CD14-positive monocyte (primary cell): Measurements from ENCODE around the gene DRC3. TPM values are rescaled to one million over a fixed set of nuclear protein-coding genes. Genes with fewer than 3 reads are reported as not detected.
A peak's percentile ranks its signal among the peaks of the same experiment; 100 is the strongest.

Experiments
- DNase-seq, 3 donors: peaks; one replicate each; pipeline ENCODE4 v3.0.0-alpha.2; 2011 to 2022
- H2AFZ ChIP-seq: 2 replicates; pipeline ENCODE4 v1.6.0; 2012; ENCODE audit warnings: mild to moderate bottlenecking, low read depth, low read length, inconsistent platforms; ENCODE audit not compliant: insufficient read depth, poor library complexity, severe bottlenecking
- H3K27ac ChIP-seq, 2 donors: 1 replicate in 1 of 2; 2 replicates in 1 of 2; pipeline ENCODE4 v1.5.1; 2012 to 2013; ENCODE audit warnings: low read length in 2 of 2, control low read depth in 1 of 2, inconsistent platforms in 1 of 2, low read depth in 1 of 2, mild to moderate bottlenecking in 1 of 2
- H3K27me3 ChIP-seq, 2 donors: one replicate each; pipeline versions ENCODE4 v1.6.0 to v1.6.1; 2011 to 2013; ENCODE audit warnings: low read length in 2 of 2; ENCODE audit not compliant: control insufficient read depth in 2 of 2, insufficient read depth in 2 of 2
- H3K36me3 ChIP-seq, 2 donors: replicated peaks in 1 of 2; 1 replicate in 1 of 2; 2 replicates in 1 of 2; pipeline versions ENCODE4 v1.5.1 to v1.6.1; 2012 to 2013; ENCODE audit warnings: low read length in 2 of 2, control low read depth in 1 of 2, inconsistent platforms in 1 of 2, mild to moderate bottlenecking in 1 of 2; ENCODE audit not compliant: insufficient read depth in 2 of 2, control insufficient read depth in 1 of 2
- H3K4me1 ChIP-seq, 2 donors: 1 replicate in 1 of 2; 2 replicates in 1 of 2; pipeline versions ENCODE4 v1.5.1 to v1.6.1; 2012 to 2013; ENCODE audit warnings: low read length in 2 of 2, control low read depth in 1 of 2, inconsistent platforms in 1 of 2, mild to moderate bottlenecking in 1 of 2, moderate library complexity in 1 of 2; ENCODE audit not compliant: insufficient read depth in 2 of 2, control insufficient read depth in 1 of 2
- H3K4me2 ChIP-seq: replicated peaks from 2 replicates; pipeline ENCODE3; 2012; ENCODE audit warnings: low read length, moderate library complexity, mild to moderate bottlenecking; ENCODE audit not compliant: poor library complexity, severe bottlenecking; ENCODE audit errors: extremely low read depth
- H3K4me3 ChIP-seq, 3 experiments: fragments of 200-600 bp in 1 of 3; sonication (generic) in 1 of 3; replicated peaks in 1 of 3; 1 replicate in 2 of 3; 2 replicates in 1 of 3; pipeline ENCODE4 v1.5.1; 2011 to 2013; ENCODE audit warnings: low read length in 3 of 3, mild to moderate bottlenecking in 3 of 3, control low read depth in 2 of 3, low read depth in 2 of 3, inconsistent platforms in 1 of 3, moderate library complexity in 1 of 3
- H3K79me2 ChIP-seq: 2 replicates; pipeline ENCODE4 v1.6.0; 2012; ENCODE audit warnings: mild to moderate bottlenecking, control low read depth, inconsistent platforms, low read length, moderate library complexity; ENCODE audit not compliant: insufficient read depth
- H3K9ac ChIP-seq: 2 replicates; pipeline ENCODE4 v1.6.0; 2017; ENCODE audit warnings: low read length, mild to moderate bottlenecking; ENCODE audit not compliant: insufficient read depth, poor library complexity, severe bottlenecking
- H3K9me3 ChIP-seq, 2 donors: replicated peaks in 1 of 2; 1 replicate in 1 of 2; 2 replicates in 1 of 2; pipeline versions ENCODE4 v1.5.1 to v1.6.1; 2012 to 2013; ENCODE audit warnings: low read length in 2 of 2, control low read depth in 1 of 2; ENCODE audit not compliant: control insufficient read depth in 1 of 2, insufficient read depth in 1 of 2
- H4K20me1 ChIP-seq: 2 replicates; pipeline ENCODE4 v1.6.0; 2012; ENCODE audit warnings: mild to moderate bottlenecking, low read length, control low read depth, moderate library complexity; ENCODE audit not compliant: insufficient read depth
- H3K27ac Mint-ChIP-seq, 7 donors: one replicate each; pipeline ENCODE4 v1.8.0; 2020; ENCODE audit warnings: mild to moderate bottlenecking in 7 of 7, mixed read lengths in 7 of 7, moderate library complexity in 6 of 7, inconsistent platforms in 2 of 7
- H3K27me3 Mint-ChIP-seq, 3 donors: one replicate each; pipeline ENCODE4 v1.8.0; 2021 to 2022; ENCODE audit warnings: low read depth in 3 of 3, mild to moderate bottlenecking in 3 of 3, mixed read lengths in 3 of 3, moderate library complexity in 3 of 3, inconsistent platforms in 1 of 3
- H3K36me3 Mint-ChIP-seq, 2 donors: one replicate each; pipeline ENCODE4 v1.8.0; 2020; ENCODE audit warnings: mixed read lengths in 2 of 2, inconsistent platforms in 1 of 2, mild to moderate bottlenecking in 1 of 2
- H3K4me1 Mint-ChIP-seq: one replicate; pipeline ENCODE4 v1.8.0; 2020; ENCODE audit warnings: mild to moderate bottlenecking, mixed read lengths
- H3K4me3 Mint-ChIP-seq, 2 donors: one replicate each; pipeline ENCODE4 v1.8.0; 2020; ENCODE audit warnings: mild to moderate bottlenecking in 2 of 2, mixed read lengths in 2 of 2, moderate library complexity in 1 of 2
- H3K9me3 Mint-ChIP-seq, 7 donors: one replicate each; pipeline ENCODE4 v1.8.0; 2020 to 2022; ENCODE audit warnings: mixed read lengths in 7 of 7, mild to moderate bottlenecking in 6 of 7, moderate library complexity in 6 of 7, inconsistent platforms in 2 of 7
- WGBS: methylation state at CpG from one replicate; pipeline ENCODE4 v1.1.5; 2013; ENCODE audit warnings: missing lambda C conversion rate; ENCODE audit not compliant: insufficient coverage; 5-methylcytosine and 5-hydroxymethylcytosine counted together
- intact Hi-C, 2 donors: fragments of 100-400 bp; cut with micrococcal nuclease; formaldehyde crosslinking; loops; one replicate each; pipeline versions ENCODE4 v1.15.0 to v1.15.1; 2023
- polyA plus RNA-seq, 3 donors: library from polyadenylated mRNA; depleted of rRNA in 1 of 3; unstranded in 2 of 3; stranded (reverse) in 1 of 3; fragments of 300-500 nt in 2 of 3; fragments of >200 nt in 1 of 3; fragmentation: Illumina TruSeq in 2 of 3; gene quantifications; 1 replicate in 2 of 3; 2 replicates in 1 of 3; pipeline ENCODE4 v1.2.3, GENCODE V29; 2012 to 2021
- TF ChIP-seq, protein P1 (sequence below): fragments of 200-600 bp; IDR thresholded peaks from one replicate; pipeline ENCODE4 v1.8.0; 2022; ENCODE audit warnings: antibody characterized with exemption, mild to moderate bottlenecking

The DRC3 gene
- polyA plus RNA-seq, 3 donors, result 0.23 to 0.58 (median 0.39) TPM

DNA sequence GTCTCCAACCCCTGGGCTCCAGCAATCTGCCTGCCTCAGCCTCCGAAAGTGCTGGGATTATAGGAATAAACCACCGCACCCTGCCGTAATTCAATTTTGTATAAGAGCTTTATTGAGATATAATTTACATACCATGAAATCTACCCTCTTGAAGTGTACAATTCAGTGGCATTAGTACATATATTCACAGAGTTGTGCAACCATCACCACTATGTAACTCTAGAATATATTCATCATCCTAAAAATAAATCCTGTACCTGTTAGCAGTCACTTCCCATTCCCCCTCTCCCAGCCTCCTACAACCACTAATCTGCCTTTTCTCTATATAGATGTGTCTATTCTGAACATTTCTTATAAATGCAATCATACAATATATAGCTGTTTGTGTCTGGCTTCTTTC, 26.6 kb upstream of the DRC3 start:
- no peaks in the 10 kb centered on the region for H3K9me3 ChIP-seq
- H3K9ac ChIP-seq, result no peak overlapping the region
- no peak overlapping the region for H2AFZ ChIP-seq
- DNase-seq, result no peak
- TF ChIP-seq, protein P1, sequence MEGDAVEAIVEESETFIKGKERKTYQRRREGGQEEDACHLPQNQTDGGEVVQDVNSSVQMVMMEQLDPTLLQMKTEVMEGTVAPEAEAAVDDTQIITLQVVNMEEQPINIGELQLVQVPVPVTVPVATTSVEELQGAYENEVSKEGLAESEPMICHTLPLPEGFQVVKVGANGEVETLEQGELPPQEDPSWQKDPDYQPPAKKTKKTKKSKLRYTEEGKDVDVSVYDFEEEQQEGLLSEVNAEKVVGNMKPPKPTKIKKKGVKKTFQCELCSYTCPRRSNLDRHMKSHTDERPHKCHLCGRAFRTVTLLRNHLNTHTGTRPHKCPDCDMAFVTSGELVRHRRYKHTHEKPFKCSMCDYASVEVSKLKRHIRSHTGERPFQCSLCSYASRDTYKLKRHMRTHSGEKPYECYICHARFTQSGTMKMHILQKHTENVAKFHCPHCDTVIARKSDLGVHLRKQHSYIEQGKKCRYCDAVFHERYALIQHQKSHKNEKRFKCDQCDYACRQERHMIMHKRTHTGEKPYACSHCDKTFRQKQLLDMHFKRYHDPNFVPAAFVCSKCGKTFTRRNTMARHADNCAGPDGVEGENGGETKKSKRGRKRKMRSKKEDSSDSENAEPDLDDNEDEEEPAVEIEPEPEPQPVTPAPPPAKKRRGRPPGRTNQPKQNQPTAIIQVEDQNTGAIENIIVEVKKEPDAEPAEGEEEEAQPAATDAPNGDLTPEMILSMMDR, result no peak
- intact Hi-C loops, result no loop called here
- H3K4me3 Mint-ChIP-seq, result no peak overlapping the region
- WGBS, result no CpG with 5 or more reads among the region's 3 CpGs
- H3K36me3 ChIP-seq, result no peaks in the 10 kb centered on the region
- H3K27ac Mint-ChIP-seq, result peak overlapping the region in 1 of 7 donors; percentile 42
- H3K27me3 Mint-ChIP-seq, result no peaks in the 10 kb centered on the region
- peaks cover 6 to 17% of the 10 kb centered on the region in 2 donors for H3K36me3 Mint-ChIP-seq
- H3K9me3 Mint-ChIP-seq, result no peaks in the 10 kb centered on the region
- peaks cover 21% of the 10 kb centered on the region for H3K79me2 ChIP-seq
- H4K20me1 ChIP-seq, result peaks cover 42% of the 10 kb centered on the region
- H3K27ac ChIP-seq, result no peak overlapping the region
- H3K4me1 Mint-ChIP-seq, result peaks cover 27% of the 10 kb centered on the region
- no peaks in the 10 kb centered on the region for H3K27me3 ChIP-seq
- H3K4me2 ChIP-seq, result no peak overlapping the region
- no peak overlapping the region for H3K4me3 ChIP-seq
- peaks cover 14 to 16% of the 10 kb centered on the region in 2 donors for H3K4me1 ChIP-seq

DNA sequence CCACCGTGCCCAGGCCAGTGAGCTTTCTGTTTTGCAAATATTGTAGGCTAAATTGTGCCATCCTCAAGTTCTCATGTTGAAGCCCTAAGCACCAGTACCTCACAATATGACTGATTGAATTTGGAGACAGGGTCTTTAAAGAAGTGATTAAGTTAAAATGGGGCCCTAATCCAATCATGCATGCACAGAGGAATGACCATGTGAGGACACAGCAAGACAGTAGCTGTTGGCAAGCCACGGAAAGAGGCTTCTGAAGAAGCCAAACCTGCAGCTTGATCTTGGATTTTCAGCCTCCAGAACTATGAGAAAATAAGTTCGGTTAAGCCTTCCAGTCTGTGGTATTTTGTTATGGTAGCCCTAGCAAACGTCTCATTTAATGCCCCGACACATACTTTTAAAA, 25.4 kb upstream of the DRC3 start:
- H3K9me3 ChIP-seq, result no peaks in the 10 kb centered on the region
- H3K27ac ChIP-seq, result no peak overlapping the region
- Mint-ChIP-seq H3K27me3 (no peaks in the 10 kb centered on the region), H3K4me3 (no peak overlapping the region), H3K27ac (no peak overlapping the region), H3K9me3 (no peaks in the 10 kb centered on the region), H3K36me3 (peaks cover 6 to 14% of the 10 kb centered on the region in 2 donors), H3K4me1 (peaks cover 30% of the 10 kb centered on the region)
- intact Hi-C loops, result no loop called here
- no peaks in the 10 kb centered on the region for H3K36me3 ChIP-seq
- no peak overlapping the region for H3K9ac ChIP-seq
- H3K4me2 ChIP-seq, result no peak overlapping the region
- peaks cover 14 to 19% of the 10 kb centered on the region in 2 donors for H3K4me1 ChIP-seq
- H3K4me3 ChIP-seq, result no peak overlapping the region
- no peaks in the 10 kb centered on the region for H3K27me3 ChIP-seq
- H2AFZ ChIP-seq, result no peak overlapping the region
- no peak for DNase-seq
- peaks cover 26% of the 10 kb centered on the region for H3K79me2 ChIP-seq
- H4K20me1 ChIP-seq, result peaks cover 47% of the 10 kb centered on the region
- TF ChIP-seq, protein P1, result no peak
- WGBS, result 100% methylated on average over 2 of the region's 5 CpGs
